ENCODE results near the gene PPP6R3. TPM values are rescaled to one million over a fixed set of nuclear protein-coding genes. Genes with fewer than 3 reads are reported as not detected.

The PPP6R3 gene
- total RNA-seq, 1 experiment from 2014 or later = 122 TPM

DNA sequence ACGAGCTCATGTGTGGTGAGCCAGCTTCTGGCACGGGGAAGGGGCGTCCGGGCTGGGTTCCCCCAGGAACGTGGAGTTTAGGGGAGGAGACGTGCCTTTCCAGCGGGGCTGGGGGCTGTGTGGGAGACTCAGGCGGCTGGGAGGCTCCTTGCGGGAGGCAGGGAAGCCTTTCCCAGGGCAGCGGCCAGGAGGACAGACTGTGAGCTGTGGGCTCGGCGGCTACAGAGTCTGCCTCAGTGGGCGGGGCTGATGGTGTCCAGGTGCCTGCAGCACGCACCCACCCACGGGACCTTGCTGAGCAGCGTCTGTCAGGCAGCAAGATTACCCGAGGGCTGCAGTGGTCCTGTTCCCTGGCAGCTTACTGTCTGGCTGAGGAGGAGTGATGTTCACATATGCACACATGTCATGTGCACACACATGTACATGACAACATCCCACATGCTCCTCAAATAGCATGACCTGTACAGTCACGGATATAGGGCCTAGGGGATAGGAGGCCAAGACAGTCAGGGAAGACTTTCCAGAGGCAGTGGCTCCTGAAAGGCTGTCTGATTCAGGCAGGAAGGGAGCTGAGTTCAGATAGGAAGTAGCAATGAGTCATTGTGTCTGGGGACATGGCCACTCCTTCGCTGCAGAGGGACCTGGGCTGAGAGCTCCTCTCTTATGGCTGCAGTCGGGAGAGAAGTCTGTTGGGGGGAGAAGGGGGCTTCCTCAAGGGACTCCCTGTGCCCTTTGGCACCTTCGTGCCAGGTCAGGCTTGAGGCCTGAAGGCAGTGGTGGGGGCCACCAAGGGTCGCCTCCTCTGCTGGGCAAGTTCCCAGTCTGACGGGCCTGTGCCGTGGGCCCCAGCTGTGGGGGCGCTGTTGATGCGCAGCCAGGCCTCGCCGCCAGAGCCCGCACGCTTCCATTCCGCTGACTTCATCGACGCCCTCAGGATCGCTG lies 23.3 kb upstream of the PPP6R3 start:
- no peaks in the 10 kb centered on the region for H3K9me3 Mint-ChIP-seq (ENCODE audit: low read depth, unreplicated experiment)
- no TSS peak for BruUV-seq (replicated peaks)
- H3K4me1 Mint-ChIP-seq (ENCODE audit: low read depth, unreplicated experiment) = no peaks in the 10 kb centered on the region
- CTCF ChIA-PET = interaction anchor here (0.9 kb wide), 1 partner anchor 28 kb away, joined by 3 read pairs; no protein-coding TSS in a partner anchor
- TF ChIP-seq CTCF (IDR thresholded peaks at IDR 0.05; ENCODE audit: unreplicated experiment) = no peak
- intact Hi-C loops (cut with micrococcal nuclease; ENCODE audit: unreplicated experiment) = no loop called here
- H3K27ac Mint-ChIP-seq (ENCODE audit: unreplicated experiment) = peak overlapping the region; percentile 13
- H3K36me3 Mint-ChIP-seq (ENCODE audit: insufficient read depth, unreplicated experiment) = peaks cover 26% of the 10 kb centered on the region
- H3K27me3 Mint-ChIP-seq (ENCODE audit: unreplicated experiment) = no peaks in the 10 kb centered on the region
- H3K4me3 Mint-ChIP-seq (ENCODE audit: low read depth, unreplicated experiment) = no peak overlapping the region
- peak; percentile 17 for DNase-seq

DNA sequence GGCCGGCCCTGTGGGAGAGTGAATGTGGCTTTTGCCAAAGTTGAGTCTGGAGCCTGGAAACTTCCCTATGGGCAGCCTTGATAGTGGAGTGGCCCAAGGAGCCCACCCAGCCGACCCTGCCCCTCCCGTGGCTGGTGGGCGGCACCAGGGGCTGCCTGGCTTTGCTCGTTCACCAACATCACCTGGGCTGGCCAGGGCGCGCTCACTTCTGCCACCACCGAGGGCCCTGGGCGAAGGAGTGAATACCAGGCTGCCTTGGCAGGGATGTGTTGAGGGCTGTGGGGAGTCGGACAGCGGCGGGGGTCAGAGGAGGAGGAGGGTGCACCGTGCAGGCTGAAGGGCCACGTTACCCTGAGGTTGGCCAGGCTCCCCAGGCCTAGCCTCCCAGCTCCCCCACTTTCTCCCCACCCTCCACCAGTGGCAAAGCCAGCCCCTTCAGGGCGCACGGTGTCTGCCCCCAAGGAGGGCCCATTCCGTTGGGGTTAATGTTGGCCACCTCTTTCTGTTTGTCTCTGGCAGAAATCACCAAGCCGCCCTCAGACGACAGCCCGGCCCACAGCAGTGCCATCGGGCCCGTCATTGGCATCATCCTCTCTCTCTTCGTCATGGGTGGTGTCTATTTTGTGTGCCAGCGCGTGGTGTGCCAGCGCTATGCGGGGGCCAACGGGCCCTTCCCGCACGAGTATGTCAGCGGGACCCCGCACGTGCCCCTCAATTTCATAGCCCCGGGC lies 22.5 kb upstream of the PPP6R3 start:
- CTCF ChIA-PET = interaction anchor here (0.9 kb wide), 1 partner anchor 28 kb away, joined by 3 read pairs; no protein-coding TSS in a partner anchor
- intact Hi-C loops (cut with micrococcal nuclease; ENCODE audit: unreplicated experiment) = no loop called here

GRCh38 chr11:68438658-68439259 lies 21.8 kb upstream of the PPP6R3 start:
- BruUV-seq (replicated peaks) = no TSS peak
- Mint-ChIP-seq H3K4me3 (ENCODE audit: low read depth, unreplicated experiment) (no peak overlapping the region), H3K9me3 (ENCODE audit: low read depth, unreplicated experiment) (no peaks in the 10 kb centered on the region), H3K27me3 (ENCODE audit: unreplicated experiment) (no peaks in the 10 kb centered on the region), H3K36me3 (ENCODE audit: insufficient read depth, unreplicated experiment) (peaks cover 24% of the 10 kb centered on the region), H3K27ac (ENCODE audit: unreplicated experiment) (no peak overlapping the region), H3K4me1 (ENCODE audit: low read depth, unreplicated experiment) (no peaks in the 10 kb centered on the region)
- intact Hi-C loops (cut with micrococcal nuclease; ENCODE audit: unreplicated experiment) = no loop called here
- no peak for DNase-seq
- no peak for TF ChIP-seq CTCF (IDR thresholded peaks at IDR 0.05; ENCODE audit: unreplicated experiment)
- CTCF ChIA-PET = interaction anchor here (0.5 kb wide), 1 partner anchor 400 kb away, joined by 6 read pairs; the partner anchor contains the start of gene TCIRG1

More for the DNA sequence above, 22.5 kb upstream of the PPP6R3 start:
- H3K36me3 Mint-ChIP-seq (ENCODE audit: insufficient read depth, unreplicated experiment) = peaks cover 24% of the 10 kb centered on the region
- H3K27me3 Mint-ChIP-seq (ENCODE audit: unreplicated experiment) = no peaks in the 10 kb centered on the region
- no peaks in the 10 kb centered on the region for H3K9me3 Mint-ChIP-seq (ENCODE audit: low read depth, unreplicated experiment)
- BruUV-seq (replicated peaks) = no TSS peak
- TF ChIP-seq CTCF (IDR thresholded peaks at IDR 0.05; ENCODE audit: unreplicated experiment) = no peak
- H3K4me1 Mint-ChIP-seq (ENCODE audit: low read depth, unreplicated experiment) = no peaks in the 10 kb centered on the region
- no peak overlapping the region for H3K27ac Mint-ChIP-seq (ENCODE audit: unreplicated experiment)
- DNase-seq = no peak
- H3K4me3 Mint-ChIP-seq (ENCODE audit: low read depth, unreplicated experiment) = no peak overlapping the region

DNA sequence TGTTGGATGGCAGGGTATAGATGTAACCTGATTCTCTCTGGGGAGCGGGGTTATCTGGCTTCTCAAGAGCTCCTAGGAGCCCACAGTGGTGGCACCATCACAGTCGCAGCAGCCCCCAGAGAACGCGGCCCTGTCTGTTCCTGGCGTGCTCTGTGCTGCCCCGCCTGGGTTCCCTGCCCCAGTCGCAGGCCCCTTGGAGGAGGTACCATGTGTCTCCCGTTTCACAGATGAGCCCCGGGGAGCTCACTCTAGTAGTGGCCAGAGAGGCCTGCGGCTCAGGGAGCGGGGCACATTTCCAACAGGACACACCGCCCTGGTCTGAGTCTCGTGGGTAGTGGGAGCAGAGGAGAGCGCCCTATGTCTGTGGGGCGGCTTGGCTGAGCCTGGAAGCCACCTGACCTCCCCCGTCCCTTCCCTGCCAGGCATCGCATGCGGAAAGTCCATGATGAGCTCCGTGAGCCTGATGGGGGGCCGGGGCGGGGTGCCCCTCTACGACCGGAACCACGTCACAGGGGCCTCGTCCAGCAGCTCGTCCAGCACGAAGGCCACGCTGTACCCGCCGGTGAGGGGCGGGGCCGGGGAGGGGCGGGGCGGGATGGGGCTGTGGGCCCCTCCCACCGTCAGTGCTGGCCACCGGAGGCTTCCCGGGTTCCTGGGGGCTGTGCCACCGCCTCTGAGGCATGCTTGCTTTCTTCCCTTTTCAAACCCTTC lies 21.0 kb upstream of the PPP6R3 start:
- DNase-seq = no peak
- Mint-ChIP-seq H3K27ac (ENCODE audit: unreplicated experiment) (no peak overlapping the region), H3K36me3 (ENCODE audit: insufficient read depth, unreplicated experiment) (peaks cover 24% of the 10 kb centered on the region), H3K27me3 (ENCODE audit: unreplicated experiment) (no peaks in the 10 kb centered on the region), H3K4me1 (ENCODE audit: low read depth, unreplicated experiment) (no peaks in the 10 kb centered on the region), H3K4me3 (ENCODE audit: low read depth, unreplicated experiment) (no peak overlapping the region), H3K9me3 (ENCODE audit: low read depth, unreplicated experiment) (no peaks in the 10 kb centered on the region)
- intact Hi-C loops (cut with micrococcal nuclease; ENCODE audit: unreplicated experiment) = no loop called here
- BruUV-seq (replicated peaks) = no TSS peak
- CTCF ChIA-PET = interaction anchor here (0.5 kb wide), 1 partner anchor 400 kb away, joined by 6 read pairs; the partner anchor contains the start of gene TCIRG1
- no peak for TF ChIP-seq CTCF (IDR thresholded peaks at IDR 0.05; ENCODE audit: unreplicated experiment)
